ENCODE measurements around the gene C11orf68.

C11orf68 gene

GRCh38 chr11:65918211-65919140 lies at the start of gene C11orf68:
TSS of gene C11orf68 (minus strand) at chr11:65919062. CDS start at chr11:65919031, 31 bp downstream.
- no peaks in the 10 kb centered on the region for H3K27me3 ChIP-seq (ENCODE audit: control insufficient read depth, insufficient read depth, low read length)
- peak within 1 kb of the TSS; percentile 97 for H3K4me3 ChIP-seq (ENCODE audit: low read length)
- peak within 1 kb of the TSS; percentile 98 for H3K9ac ChIP-seq (ENCODE audit: low read length)
- H3K4me1 ChIP-seq (ENCODE audit: control insufficient read depth, insufficient read depth, low read length) = peaks cover 42% of the 10 kb centered on the region
- no peaks in the 10 kb centered on the region for H3K9me3 ChIP-seq (ENCODE audit: control insufficient read depth, low read length)
- H3K36me3 ChIP-seq (ENCODE audit: control insufficient read depth, insufficient read depth, low read length) = peaks cover 4% of the 10 kb centered on the region

GRCh38 chr11:65967329-65967934 lies 48.6 kb upstream of the C11orf68 start:
- Histone ChIP-seq H3K9ac (ENCODE audit: low read length) (no peak overlapping the region), H3K4me1 (ENCODE audit: control insufficient read depth, insufficient read depth, low read length) (peaks cover 9% of the 10 kb centered on the region), H3K4me3 (ENCODE audit: low read length) (no peak overlapping the region), H3K36me3 (ENCODE audit: control insufficient read depth, insufficient read depth, low read length) (peaks cover 25% of the 10 kb centered on the region), H3K27me3 (ENCODE audit: control insufficient read depth, insufficient read depth, low read length) (no peaks in the 10 kb centered on the region), H3K9me3 (ENCODE audit: control insufficient read depth, low read length) (no peaks in the 10 kb centered on the region)

DNA sequence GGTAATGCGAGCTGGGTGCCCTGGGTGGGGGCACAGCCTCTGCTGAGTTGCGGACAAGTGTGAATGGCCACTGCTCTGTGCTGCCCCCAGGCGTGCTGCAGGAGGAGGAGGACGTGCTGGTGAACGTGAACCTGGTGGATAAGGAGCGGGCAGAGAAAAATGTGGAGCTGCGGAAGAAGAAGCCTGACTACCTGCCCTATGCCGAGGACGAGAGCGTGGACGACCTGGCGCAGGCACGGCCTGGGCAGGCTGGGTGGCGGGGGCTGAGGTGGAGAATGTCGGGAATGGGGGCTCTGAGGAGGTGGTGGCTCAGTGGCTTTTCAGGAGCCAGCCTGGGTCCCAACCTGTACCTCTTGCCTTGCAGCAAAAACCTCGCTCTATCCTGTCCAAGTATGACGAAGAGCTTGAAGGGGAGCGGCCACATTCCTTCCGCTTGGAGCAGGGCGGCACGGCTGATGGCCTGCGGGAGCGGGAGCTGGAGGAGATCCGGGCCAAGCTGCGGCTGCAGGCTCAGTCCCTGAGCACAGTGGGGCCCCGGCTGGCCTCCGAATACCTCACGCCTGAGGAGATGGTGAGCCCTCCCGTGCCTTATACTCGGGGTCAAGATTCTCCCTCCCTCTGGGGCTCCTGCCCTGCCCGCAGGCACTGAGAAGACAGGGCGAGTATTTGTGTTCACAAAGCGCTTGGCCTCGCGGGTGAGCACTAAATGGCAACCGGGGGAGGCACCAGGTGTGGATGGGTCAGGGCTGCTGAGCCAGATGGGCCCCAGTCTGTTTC lies 47.3 kb upstream of the C11orf68 start:
- H3K4me1 ChIP-seq (ENCODE audit: control insufficient read depth, insufficient read depth, low read length) = peaks cover 11% of the 10 kb centered on the region
- H3K9ac ChIP-seq (ENCODE audit: low read length) = no peak overlapping the region
- H3K9me3 ChIP-seq (ENCODE audit: control insufficient read depth, low read length) = no peaks in the 10 kb centered on the region
- peaks cover 25% of the 10 kb centered on the region for H3K36me3 ChIP-seq (ENCODE audit: control insufficient read depth, insufficient read depth, low read length)
- H3K4me3 ChIP-seq (ENCODE audit: low read length) = no peak overlapping the region
- H3K27me3 ChIP-seq (ENCODE audit: control insufficient read depth, insufficient read depth, low read length) = no peaks in the 10 kb centered on the region

DNA sequence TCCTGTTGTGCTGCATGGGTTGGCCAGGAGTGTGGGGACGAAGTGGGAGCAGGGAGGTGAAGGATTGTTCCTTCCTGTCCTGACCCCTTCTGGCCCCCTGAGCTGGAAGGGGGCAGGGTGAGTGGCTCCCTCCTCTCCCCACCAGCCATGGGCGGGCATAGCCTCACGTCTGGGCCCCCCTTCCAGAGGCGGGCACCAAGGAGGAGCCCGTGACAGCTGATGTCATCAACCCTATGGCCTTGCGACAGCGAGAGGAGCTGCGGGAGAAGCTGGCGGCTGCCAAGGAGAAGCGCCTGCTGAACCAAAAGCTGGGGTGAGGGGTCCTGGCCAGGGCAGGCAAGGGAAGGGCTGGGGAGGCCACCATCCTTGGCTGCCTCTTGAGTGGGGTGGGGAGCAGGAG lies 46.0 kb upstream of the C11orf68 start:
- no peak overlapping the region for H3K9ac ChIP-seq (ENCODE audit: low read length)

DNA sequence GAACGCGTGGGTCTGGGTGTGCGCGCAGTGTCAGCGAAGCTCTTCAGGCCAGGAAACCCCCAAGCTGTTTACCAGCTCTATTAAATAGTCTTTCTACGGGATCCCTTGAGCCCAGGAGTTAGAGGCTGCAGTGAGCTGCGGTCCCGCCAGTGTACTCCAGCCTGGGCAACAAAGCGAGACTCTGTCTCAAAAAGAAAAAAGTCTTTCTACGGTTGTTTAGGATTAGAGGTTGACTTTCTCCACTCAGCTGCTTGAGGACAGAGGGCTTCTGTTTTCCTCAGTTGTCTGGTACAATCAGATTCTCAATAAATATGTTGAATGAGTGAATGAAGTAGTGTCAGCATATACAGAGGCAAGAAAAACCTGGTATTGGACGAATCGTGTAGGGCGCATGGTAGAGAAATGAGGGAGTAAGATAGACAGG lies 43.3 kb upstream of the C11orf68 start:
- Histone ChIP-seq H3K9ac (ENCODE audit: low read length) (peak overlapping the region; percentile 94), H3K36me3 (ENCODE audit: control insufficient read depth, insufficient read depth, low read length) (peaks cover 19% of the 10 kb centered on the region), H3K4me1 (ENCODE audit: control insufficient read depth, insufficient read depth, low read length) (peaks cover 12% of the 10 kb centered on the region), H3K9me3 (ENCODE audit: control insufficient read depth, low read length) (no peaks in the 10 kb centered on the region), H3K4me3 (ENCODE audit: low read length) (peak overlapping the region; percentile 80), H3K27me3 (ENCODE audit: control insufficient read depth, insufficient read depth, low read length) (no peaks in the 10 kb centered on the region)

More for the DNA sequence above, 46.0 kb upstream of the C11orf68 start:
- Histone ChIP-seq H3K9me3 (ENCODE audit: control insufficient read depth, low read length) (no peaks in the 10 kb centered on the region), H3K4me3 (ENCODE audit: low read length) (no peak overlapping the region), H3K36me3 (ENCODE audit: control insufficient read depth, insufficient read depth, low read length) (peaks cover 22% of the 10 kb centered on the region), H3K4me1 (ENCODE audit: control insufficient read depth, insufficient read depth, low read length) (peaks cover 11% of the 10 kb centered on the region), H3K27me3 (ENCODE audit: control insufficient read depth, insufficient read depth, low read length) (no peaks in the 10 kb centered on the region)

- Histone ChIP-seq H3K9ac (ENCODE audit: low read length) (peak within 1 kb of the TSS; percentile 94), H3K9me3 (ENCODE audit: control insufficient read depth, low read length) (no peaks in the 10 kb centered on the region), H3K4me3 (ENCODE audit: low read length) (peak within 1 kb of the TSS; percentile 96), H3K36me3 (ENCODE audit: control insufficient read depth, insufficient read depth, low read length) (peaks cover 13% of the 10 kb centered on the region), H3K4me1 (ENCODE audit: control insufficient read depth, insufficient read depth, low read length) (peaks cover 16% of the 10 kb centered on the region), H3K27me3 (ENCODE audit: control insufficient read depth, insufficient read depth, low read length) (no peaks in the 10 kb centered on the region)
Observed at GRCh38 chr11:65961267-65962140, 42.6 kb upstream of the C11orf68 start, which contains the start of gene SART1. TSS of gene SART1 (plus strand) at chr11:65961734. CDS start at chr11:65961781, 47 bp downstream.

DNA sequence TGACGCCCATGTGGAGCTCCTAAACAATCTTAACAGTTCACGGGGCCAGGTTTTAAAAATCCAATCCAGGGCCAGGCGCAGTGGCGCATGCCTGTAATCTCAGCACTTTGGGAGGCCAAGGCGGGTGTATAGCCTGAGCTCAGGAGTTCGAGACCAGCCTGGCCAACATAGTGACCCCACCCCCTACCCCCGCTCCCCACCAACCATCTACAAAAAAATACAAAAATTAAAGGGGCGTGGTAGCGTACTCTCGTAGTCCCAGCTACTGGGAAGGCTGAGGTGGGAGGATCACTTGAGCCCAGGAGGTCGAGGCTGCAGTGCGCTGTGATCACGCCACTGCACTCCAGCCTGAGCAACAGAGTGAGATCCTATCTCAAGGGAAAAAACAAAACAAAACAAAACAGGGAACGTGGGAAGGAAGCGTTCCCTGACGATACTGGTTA lies 42.0 kb upstream of the C11orf68 start:
- H3K4me1 ChIP-seq (ENCODE audit: control insufficient read depth, insufficient read depth, low read length) = peaks cover 16% of the 10 kb centered on the region
- peak overlapping the region; percentile 94 for H3K9ac ChIP-seq (ENCODE audit: low read length)
- peak overlapping the region; percentile 96 for H3K4me3 ChIP-seq (ENCODE audit: low read length)
- H3K9me3 ChIP-seq (ENCODE audit: control insufficient read depth, low read length) = no peaks in the 10 kb centered on the region
- H3K27me3 ChIP-seq (ENCODE audit: control insufficient read depth, insufficient read depth, low read length) = no peaks in the 10 kb centered on the region
- peaks cover 9% of the 10 kb centered on the region for H3K36me3 ChIP-seq (ENCODE audit: control insufficient read depth, insufficient read depth, low read length)

DNA sequence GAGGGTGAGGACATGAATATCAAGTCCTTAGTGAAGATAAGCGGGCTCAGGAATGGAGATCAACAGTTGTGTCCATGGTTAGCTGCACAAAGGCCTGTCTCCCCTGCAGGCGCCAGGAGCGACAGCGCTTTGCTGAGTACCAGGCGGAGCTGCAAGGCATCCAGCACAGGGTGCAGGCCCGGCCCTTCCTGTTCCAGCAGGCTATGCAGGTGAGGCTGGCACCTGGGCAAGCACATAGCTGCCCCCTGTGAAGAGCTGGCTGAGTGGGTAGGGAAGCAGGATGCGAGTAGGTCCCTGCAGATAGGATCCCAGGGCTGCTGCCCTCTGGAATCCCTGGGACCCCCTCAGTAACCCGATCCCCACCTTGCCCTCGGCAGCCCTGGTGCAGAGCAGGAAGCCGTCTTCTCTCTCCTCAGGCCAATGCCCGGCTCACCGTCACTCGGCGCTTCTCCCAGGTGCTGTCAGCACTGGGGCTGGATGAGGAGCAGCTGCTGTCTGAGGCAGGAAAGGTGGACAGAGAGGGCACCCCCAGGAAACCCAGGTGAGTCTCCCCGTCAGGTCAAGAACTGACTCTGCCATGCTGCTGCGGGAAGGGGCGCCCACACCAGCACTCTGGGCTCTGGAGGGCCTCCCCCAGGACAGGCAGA lies 40.0 kb upstream of the C11orf68 start:
- H3K36me3 ChIP-seq (ENCODE audit: control insufficient read depth, insufficient read depth, low read length) = no peaks in the 10 kb centered on the region
- H3K4me3 ChIP-seq (ENCODE audit: low read length) = no peak overlapping the region
- H3K4me1 ChIP-seq (ENCODE audit: control insufficient read depth, insufficient read depth, low read length) = peaks cover 16% of the 10 kb centered on the region
- no peak overlapping the region for H3K9ac ChIP-seq (ENCODE audit: low read length)
- H3K27me3 ChIP-seq (ENCODE audit: control insufficient read depth, insufficient read depth, low read length) = no peaks in the 10 kb centered on the region
- no peaks in the 10 kb centered on the region for H3K9me3 ChIP-seq (ENCODE audit: control insufficient read depth, low read length)

- Histone ChIP-seq H3K4me3 (ENCODE audit: low read length) (no peak overlapping the region), H3K27me3 (ENCODE audit: control insufficient read depth, insufficient read depth, low read length) (no peaks in the 10 kb centered on the region), H3K9ac (ENCODE audit: low read length) (no peak overlapping the region)
Observed at GRCh38 chr11:65958291-65958690, 39.4 kb upstream of the C11orf68 start.

DNA sequence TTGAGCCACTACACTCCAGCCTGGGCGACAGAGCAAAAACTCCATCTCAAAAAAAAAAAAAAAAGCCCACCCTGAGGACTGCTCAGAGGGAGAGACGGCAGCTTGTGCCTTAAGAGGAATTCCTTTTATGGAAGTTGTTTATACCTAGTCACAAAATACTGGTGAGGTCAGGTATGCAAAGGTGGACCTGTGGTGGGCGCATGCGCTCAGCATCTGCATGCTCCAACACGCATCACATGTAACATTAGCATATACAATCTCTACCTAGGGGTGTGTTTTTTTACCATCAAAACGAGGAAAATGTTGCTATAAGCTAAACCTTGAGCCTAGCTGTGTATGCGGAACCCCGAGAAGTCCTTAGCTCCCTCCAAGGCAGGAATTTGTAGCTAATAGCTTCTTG lies 35.9 kb upstream of the C11orf68 start:
- Histone ChIP-seq H3K9ac (ENCODE audit: low read length) (no peak overlapping the region), H3K4me3 (ENCODE audit: low read length) (no peak overlapping the region), H3K27me3 (ENCODE audit: control insufficient read depth, insufficient read depth, low read length) (no peaks in the 10 kb centered on the region), H3K9me3 (ENCODE audit: control insufficient read depth, low read length) (no peaks in the 10 kb centered on the region), H3K4me1 (ENCODE audit: control insufficient read depth, insufficient read depth, low read length) (peaks cover 6% of the 10 kb centered on the region), H3K36me3 (ENCODE audit: control insufficient read depth, insufficient read depth, low read length) (no peaks in the 10 kb centered on the region)

More at GRCh38 chr11:65958291-65958690, 39.4 kb upstream of the C11orf68 start:
- Histone ChIP-seq H3K4me1 (ENCODE audit: control insufficient read depth, insufficient read depth, low read length) (peaks cover 16% of the 10 kb centered on the region), H3K36me3 (ENCODE audit: control insufficient read depth, insufficient read depth, low read length) (no peaks in the 10 kb centered on the region), H3K9me3 (ENCODE audit: control insufficient read depth, low read length) (no peaks in the 10 kb centered on the region)
